Measurements from ENCODE around the gene DCAF8L1.

- TF ChIP-seq RAD21 (IDR thresholded peaks at IDR 0.05 in 1 of 2, conservative IDR thresholded peaks at IDR 0.05 in 1 of 2; ENCODE audit: low read depth in 2 of 2, low read length in 2 of 2) = no peak
- TF ChIP-seq NRF1 (IDR thresholded peaks at IDR 0.05; ENCODE audit: low read depth, low read length) = no peak
- TF ChIP-seq, protein P1, sequence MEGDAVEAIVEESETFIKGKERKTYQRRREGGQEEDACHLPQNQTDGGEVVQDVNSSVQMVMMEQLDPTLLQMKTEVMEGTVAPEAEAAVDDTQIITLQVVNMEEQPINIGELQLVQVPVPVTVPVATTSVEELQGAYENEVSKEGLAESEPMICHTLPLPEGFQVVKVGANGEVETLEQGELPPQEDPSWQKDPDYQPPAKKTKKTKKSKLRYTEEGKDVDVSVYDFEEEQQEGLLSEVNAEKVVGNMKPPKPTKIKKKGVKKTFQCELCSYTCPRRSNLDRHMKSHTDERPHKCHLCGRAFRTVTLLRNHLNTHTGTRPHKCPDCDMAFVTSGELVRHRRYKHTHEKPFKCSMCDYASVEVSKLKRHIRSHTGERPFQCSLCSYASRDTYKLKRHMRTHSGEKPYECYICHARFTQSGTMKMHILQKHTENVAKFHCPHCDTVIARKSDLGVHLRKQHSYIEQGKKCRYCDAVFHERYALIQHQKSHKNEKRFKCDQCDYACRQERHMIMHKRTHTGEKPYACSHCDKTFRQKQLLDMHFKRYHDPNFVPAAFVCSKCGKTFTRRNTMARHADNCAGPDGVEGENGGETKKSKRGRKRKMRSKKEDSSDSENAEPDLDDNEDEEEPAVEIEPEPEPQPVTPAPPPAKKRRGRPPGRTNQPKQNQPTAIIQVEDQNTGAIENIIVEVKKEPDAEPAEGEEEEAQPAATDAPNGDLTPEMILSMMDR (IDR thresholded peaks at IDR 0.05; ENCODE audit: control extremely low read depth in 1 of 3, insufficient read depth in 1 of 3, low read depth in 1 of 3, low read length in 3 of 3) = no peak
- no peak for TF ChIP-seq TBP (IDR thresholded peaks at IDR 0.05; ENCODE audit: low read depth, low read length)
- TF ChIP-seq RFX5 (IDR thresholded peaks at IDR 0.05; ENCODE audit: borderline replicate concordance, low read depth, low read length) = no peak
- TF ChIP-seq CHD2 (IDR thresholded peaks at IDR 0.05; ENCODE audit: low read length) = no peak
- TF ChIP-seq POLR2AphosphoS5 (IDR thresholded peaks at IDR 0.05; ENCODE audit: low read depth, low read length) = no peak
- no peak for TF ChIP-seq RNF2 (IDR thresholded peaks at IDR 0.05; ENCODE audit: borderline replicate concordance, low read depth, low read length, missing control alignments, poor library complexity, severe bottlenecking)
Measured at GRCh38 chrX:28016823-28017222, 35.6 kb upstream of the DCAF8L1 start.

All from H1 (cell line).